Stomach smooth muscle (tissue), 2 donors: ENCODE measurements around the gene KLHL9.
"Not testable (repeated sequence)": the region's sequence is repeated elsewhere in the genome, so short reads cannot be mapped to it uniquely, and the experiment has no call there.

Experiments used
- H3K27ac ChIP-seq: one replicate; pipeline ENCODE4 v1.7.0; 2013; ENCODE audit warnings: mild to moderate bottlenecking, low read length, inconsistent platforms
- H3K27me3 ChIP-seq, 2 donors: one replicate each; pipeline ENCODE4 v1.7.0; 2013; ENCODE audit warnings: low read length in 2 of 2; ENCODE audit not compliant: insufficient read depth in 2 of 2, control insufficient read depth in 1 of 2
- H3K36me3 ChIP-seq, 2 donors: one replicate each; pipeline ENCODE4 v1.7.0; 2013; ENCODE audit warnings: low read length in 2 of 2; ENCODE audit not compliant: control insufficient read depth in 2 of 2, insufficient read depth in 2 of 2
- H3K4me1 ChIP-seq: one replicate; pipeline ENCODE4 v1.7.0; 2013; ENCODE audit warnings: low read length; ENCODE audit not compliant: control insufficient read depth, insufficient read depth
- H3K4me3 ChIP-seq, 2 donors: one replicate each; pipeline ENCODE4 v1.7.0; 2013; ENCODE audit warnings: low read length in 2 of 2
- H3K9ac ChIP-seq, 2 donors: one replicate each; pipeline ENCODE4 v1.7.0; 2013; ENCODE audit warnings: low read length in 2 of 2, mild to moderate bottlenecking in 1 of 2
- H3K9me3 ChIP-seq, 2 donors: one replicate each; pipeline ENCODE4 v1.7.0; 2013; ENCODE audit warnings: low read length in 2 of 2; ENCODE audit not compliant: control insufficient read depth in 2 of 2
- donor health status: healthy.
- donor health status: Pancreatic carcinoma.

KLHL9 gene

GRCh38 chr9:21334701-21335632, at the start of gene KLHL9:
Gene KLHL9 (minus strand): TSS chr9:21335404. CDS start chr9:21334859, 545 bp downstream.
- no peaks in the 10 kb centered on the region for H3K27me3 ChIP-seq
- peak within 1 kb of the TSS; percentile 82 for H3K27ac ChIP-seq
- peaks cover 0 to 6% of the 10 kb centered on the region in 2 donors for H3K36me3 ChIP-seq
- peaks cover 17% of the 10 kb centered on the region for H3K4me1 ChIP-seq
- peak within 1 kb of the TSS; percentile 93 to 99 for H3K9ac ChIP-seq
- H3K4me3 ChIP-seq, result peak within 1 kb of the TSS; percentile 93 to 97
- H3K9me3 ChIP-seq, result no peaks in the 10 kb centered on the region

GRCh38 chr9:21383627-21384026, 48.4 kb upstream of the KLHL9 start:
- no peak overlapping the region for H3K27ac ChIP-seq
- no peak overlapping the region for H3K4me3 ChIP-seq
- H3K36me3 ChIP-seq, result no peaks in the 10 kb centered on the region
- H3K27me3 ChIP-seq, result peaks cover 3 to 4% of the 10 kb centered on the region in 2 donors
- H3K9me3 ChIP-seq, result no peaks in the 10 kb centered on the region
- no peaks in the 10 kb centered on the region for H3K4me1 ChIP-seq
- H3K9ac ChIP-seq, result no peak overlapping the region

- no peaks in the 10 kb centered on the region for H3K9me3 ChIP-seq
- no peak overlapping the region for H3K9ac ChIP-seq
- no peak overlapping the region for H3K4me3 ChIP-seq
- H3K36me3 ChIP-seq, result no peaks in the 10 kb centered on the region
- no peak overlapping the region for H3K27ac ChIP-seq
- no peaks in the 10 kb centered on the region for H3K4me1 ChIP-seq
- peaks cover 0 to 4% of the 10 kb centered on the region in 2 donors for H3K27me3 ChIP-seq
Measured at GRCh38 chr9:21381448-21382339, 46.5 kb upstream of the KLHL9 start.

GRCh38 chr9:21371467-21371866, 36.3 kb upstream of the KLHL9 start:
- not testable (repeated sequence) for H3K9ac ChIP-seq, H3K9me3 ChIP-seq, H3K27me3 ChIP-seq, H3K4me1 ChIP-seq, H3K27ac ChIP-seq, H3K4me3 ChIP-seq, H3K36me3 ChIP-seq

GRCh38 chr9:21367957-21368356, 32.8 kb upstream of the KLHL9 start, which contains the start of gene IFNA13:
Gene IFNA13 (minus strand): TSS chr9:21368057. CDS start chr9:21368010, 47 bp downstream.
- Histone ChIP-seq H3K27ac (no peak within 1 kb of the TSS), H3K27me3 (no peaks in the 10 kb centered on the region), H3K4me3 (no peak within 1 kb of the TSS), H3K9ac (no peak within 1 kb of the TSS), H3K9me3 (no peaks in the 10 kb centered on the region), H3K36me3 (no peaks in the 10 kb centered on the region), H3K4me1 (no peaks in the 10 kb centered on the region)

- H3K36me3 ChIP-seq, H3K27me3 ChIP-seq, H3K9me3 ChIP-seq, H3K27ac ChIP-seq, H3K4me3 ChIP-seq, H3K4me1 ChIP-seq, H3K9ac ChIP-seq: not testable (repeated sequence)
Measured at GRCh38 chr9:21367169-21367568, 32.0 kb upstream of the KLHL9 start.

- Histone ChIP-seq H3K36me3 (no peaks in the 10 kb centered on the region), H3K4me1 (no peaks in the 10 kb centered on the region), H3K27me3 (no peaks in the 10 kb centered on the region), H3K9me3 (no peaks in the 10 kb centered on the region), H3K27ac (no peak overlapping the region), H3K4me3 (no peak overlapping the region), H3K9ac (no peak overlapping the region)
Measured at GRCh38 chr9:21362287-21362686, 27.1 kb upstream of the KLHL9 start.

GRCh38 chr9:21357479-21358460, 22.6 kb upstream of the KLHL9 start:
- Histone ChIP-seq H3K9me3 (no peaks in the 10 kb centered on the region), H3K36me3 (no peaks in the 10 kb centered on the region), H3K4me3 (no peak overlapping the region), H3K9ac (no peak overlapping the region), H3K27me3 (no peaks in the 10 kb centered on the region), H3K4me1 (no peaks in the 10 kb centered on the region), H3K27ac (no peak overlapping the region)

- H3K27ac ChIP-seq, result no peak within 1 kb of the TSS
- H3K4me3 ChIP-seq, result no peak within 1 kb of the TSS
- no peak within 1 kb of the TSS for H3K9ac ChIP-seq
- no peaks in the 10 kb centered on the region for H3K27me3 ChIP-seq
- H3K36me3 ChIP-seq, result no peaks in the 10 kb centered on the region
- H3K4me1 ChIP-seq, result no peaks in the 10 kb centered on the region
- no peaks in the 10 kb centered on the region for H3K9me3 ChIP-seq
Measured at GRCh38 chr9:21350787-21351186, 15.6 kb upstream of the KLHL9 start, which contains the start of gene IFNA6. Gene IFNA6 (minus strand): TSS chr9:21350887. CDS start chr9:21350887, 0 bp downstream.
